Chondrocyte (in vitro differentiated cells): ENCODE results near the gene PYCR2. TPM values are rescaled to one million over a fixed set of nuclear protein-coding genes. Genes with fewer than 3 reads are reported as not detected.

Experiments
- DNase-seq: peaks from one replicate; pipeline ENCODE4 v3.0.0; 2021; ENCODE audit warnings: mixed read lengths, low spot score
- H3K27ac Mint-ChIP-seq: one replicate; pipeline ENCODE4 v1.8.0; 2021; ENCODE audit warnings: mild to moderate bottlenecking, moderate library complexity, mixed read lengths; ENCODE audit not compliant: unreplicated experiment
- H3K27me3 Mint-ChIP-seq: 2 replicates; pipeline ENCODE4 v1.8.0; 2021; ENCODE audit warnings: low read depth, mixed read lengths
- H3K36me3 Mint-ChIP-seq: 2 replicates; pipeline ENCODE4 v1.8.0; 2021; ENCODE audit warnings: low read depth, mixed read lengths
- H3K4me1 Mint-ChIP-seq: 2 replicates; pipeline ENCODE4 v1.8.0; 2021; ENCODE audit warnings: low read depth, mild to moderate bottlenecking, mixed read lengths
- H3K4me3 Mint-ChIP-seq: one replicate; pipeline ENCODE4 v1.8.0; 2021; ENCODE audit warnings: mild to moderate bottlenecking, moderate library complexity, mixed read lengths; ENCODE audit not compliant: unreplicated experiment
- H3K9me3 Mint-ChIP-seq: 2 replicates; pipeline ENCODE4 v1.8.0; 2021; ENCODE audit warnings: low read depth, mixed read lengths
- CTCF ChIP-seq: fragments of 200-600 bp; sonication (generic); IDR thresholded peaks from 2 replicates; pipeline ENCODE4 v1.5.0; 2021; ENCODE audit warnings: antibody characterized with exemption, mild to moderate bottlenecking, moderate library complexity
- total RNA-seq: library from RNA; stranded (reverse); gene quantifications from 3 replicates; pipeline ENCODE4 v1.2.1, GENCODE V29; 2021

The PYCR2 gene
- total RNA-seq, 1 donor from 2014 or later: 43.4 TPM

- H3K36me3 Mint-ChIP-seq: peaks cover 9% of the 10 kb centered on the region
- no peak overlapping the region for H3K27ac Mint-ChIP-seq
- H3K9me3 Mint-ChIP-seq: no peaks in the 10 kb centered on the region
- no peaks in the 10 kb centered on the region for H3K27me3 Mint-ChIP-seq
- TF ChIP-seq CTCF: no peak
- no peak for DNase-seq
- H3K4me1 Mint-ChIP-seq: peaks cover 26% of the 10 kb centered on the region
- H3K4me3 Mint-ChIP-seq: no peak overlapping the region
These were observed 6.9 kb downstream of the PYCR2 start for GRCh38 chr1:225917101-225917500.

GRCh38 chr1:225915538-225915991 is 8.5 kb downstream of the PYCR2 start:
- H3K36me3 Mint-ChIP-seq: peaks cover 7% of the 10 kb centered on the region
- no peak overlapping the region for H3K27ac Mint-ChIP-seq
- TF ChIP-seq CTCF: no peak
- no peak overlapping the region for H3K4me3 Mint-ChIP-seq
- H3K27me3 Mint-ChIP-seq: no peaks in the 10 kb centered on the region
- no peaks in the 10 kb centered on the region for H3K9me3 Mint-ChIP-seq
- H3K4me1 Mint-ChIP-seq: peaks cover 24% of the 10 kb centered on the region
- DNase-seq: no peak

GRCh38 chr1:225914947-225915346 is 9.1 kb downstream of the PYCR2 start:
- no peaks in the 10 kb centered on the region for H3K27me3 Mint-ChIP-seq
- H3K4me1 Mint-ChIP-seq: peaks cover 18% of the 10 kb centered on the region
- H3K4me3 Mint-ChIP-seq: no peak overlapping the region
- no peaks in the 10 kb centered on the region for H3K9me3 Mint-ChIP-seq
- peaks cover 7% of the 10 kb centered on the region for H3K36me3 Mint-ChIP-seq
- DNase-seq: no peak
- TF ChIP-seq CTCF: no peak
- no peak overlapping the region for H3K27ac Mint-ChIP-seq

GRCh38 chr1:225914391-225914790 is 9.7 kb downstream of the PYCR2 start:
- Mint-ChIP-seq H3K27ac (no peak overlapping the region), H3K27me3 (no peaks in the 10 kb centered on the region), H3K36me3 (peaks cover 7% of the 10 kb centered on the region), H3K9me3 (no peaks in the 10 kb centered on the region), H3K4me3 (no peak overlapping the region), H3K4me1 (peaks cover 12% of the 10 kb centered on the region)
- TF ChIP-seq CTCF: no peak
- peak; percentile 55 for DNase-seq

- Mint-ChIP-seq H3K36me3 (peaks cover 4% of the 10 kb centered on the region), H3K4me1 (peaks cover 3% of the 10 kb centered on the region), H3K4me3 (no peak overlapping the region), H3K27me3 (no peaks in the 10 kb centered on the region), H3K27ac (no peak overlapping the region), H3K9me3 (no peaks in the 10 kb centered on the region)
- peak; percentile 72 for DNase-seq
- TF ChIP-seq CTCF: peak; percentile 93
These were observed 12.6 kb downstream of the PYCR2 start for GRCh38 chr1:225911191-225912130.
